Astrocyte of the cerebellum (primary cell): ENCODE measurements around the gene SGMS1.
A peak's percentile ranks its signal among the peaks of the same experiment; 100 is the strongest.
"Not testable (repeated sequence)": the region's sequence is repeated elsewhere in the genome, so short reads cannot be mapped to it uniquely, and the experiment has no call there.

Experiments
- DNase-seq: peaks from one replicate; pipeline ENCODE4 v3.0.0-alpha.2; 2011; ENCODE audit warnings: low read depth
- H3K4me3 ChIP-seq: 2 replicates; pipeline ENCODE4 v1.5.1; 2011; ENCODE audit warnings: mild to moderate bottlenecking, low read depth, low read length, moderate library complexity
- CTCF ChIP-seq: IDR thresholded peaks from 2 replicates; pipeline ENCODE4 v1.5.1; 2012; ENCODE audit warnings: low read length, low read depth, moderate library complexity, mild to moderate bottlenecking; ENCODE audit errors: missing control alignments
- in situ Hi-C: cut with HindIII; loops from 2 replicates; pipeline ENCODE4 v1.10.0; 2017; ENCODE audit warnings: low sequenced_read_pairs

SGMS1 gene

GRCh38 chr10:50576245-50576815, 47.4 kb downstream of the SGMS1 start:
- in situ Hi-C loops, result no loop called here
- TF ChIP-seq CTCF, result no peak

GRCh38 chr10:50575477-50576244, 48.1 kb downstream of the SGMS1 start:
- no peak overlapping the region for H3K4me3 ChIP-seq
- DNase-seq, result no peak
- no peak for TF ChIP-seq CTCF
- in situ Hi-C loops, result no loop called here

More at GRCh38 chr10:50576245-50576815, 47.4 kb downstream of the SGMS1 start:
- DNase-seq, result no peak
- no peak overlapping the region for H3K4me3 ChIP-seq

GRCh38 chr10:50574931-50575330, 48.8 kb downstream of the SGMS1 start:
- in situ Hi-C loops, result no loop called here
- no peak for TF ChIP-seq CTCF
- no peak overlapping the region for H3K4me3 ChIP-seq
- DNase-seq, result no peak

GRCh38 chr10:50574305-50574704, 49.5 kb downstream of the SGMS1 start:
- DNase-seq, result no peak
- in situ Hi-C loops, result no loop called here
- TF ChIP-seq CTCF, result peak; percentile 18
- H3K4me3 ChIP-seq, result no peak overlapping the region

- DNase-seq, result no peak
- in situ Hi-C loops, result no loop called here
- TF ChIP-seq CTCF, result no peak
- no peak overlapping the region for H3K4me3 ChIP-seq
These were observed 51.7 kb downstream of the SGMS1 start for GRCh38 chr10:50572017-50572491.

- in situ Hi-C loops, result not testable (repeated sequence)
These were observed 55.0 kb downstream of the SGMS1 start for GRCh38 chr10:50568750-50569149.

GRCh38 chr10:50567384-50567783, 56.4 kb downstream of the SGMS1 start:
- no peak overlapping the region for H3K4me3 ChIP-seq
- no peak for TF ChIP-seq CTCF
- in situ Hi-C loops, result no loop called here
- no peak for DNase-seq

More at GRCh38 chr10:50568750-50569149, 55.0 kb downstream of the SGMS1 start:
- not testable (repeated sequence) for DNase-seq, H3K4me3 ChIP-seq
